ENCODE data around the gene RAB3A.

Gene RAB3A

GRCh38 chr19:18194554-18195238 lies 9.1 kb downstream of the RAB3A start:
- no peak for TF ChIP-seq CTCF (IDR thresholded peaks at IDR 0.05; ENCODE audit: low read depth, low read length)
- no peak overlapping the region for H3K4me3 ChIP-seq (ENCODE audit: low read depth, low read length)

GRCh38 chr19:18194181-18194530 lies 9.7 kb downstream of the RAB3A start:
- no peak for TF ChIP-seq CTCF (IDR thresholded peaks at IDR 0.05; ENCODE audit: low read depth, low read length)
- peak overlapping the region; percentile 79 for H3K4me3 ChIP-seq (ENCODE audit: low read depth, low read length)

- TF ChIP-seq CTCF (IDR thresholded peaks at IDR 0.05; ENCODE audit: low read depth, low read length) = no peak
Observed at GRCh38 chr19:18193388-18194180, 10.3 kb downstream of the RAB3A start.

DNA sequence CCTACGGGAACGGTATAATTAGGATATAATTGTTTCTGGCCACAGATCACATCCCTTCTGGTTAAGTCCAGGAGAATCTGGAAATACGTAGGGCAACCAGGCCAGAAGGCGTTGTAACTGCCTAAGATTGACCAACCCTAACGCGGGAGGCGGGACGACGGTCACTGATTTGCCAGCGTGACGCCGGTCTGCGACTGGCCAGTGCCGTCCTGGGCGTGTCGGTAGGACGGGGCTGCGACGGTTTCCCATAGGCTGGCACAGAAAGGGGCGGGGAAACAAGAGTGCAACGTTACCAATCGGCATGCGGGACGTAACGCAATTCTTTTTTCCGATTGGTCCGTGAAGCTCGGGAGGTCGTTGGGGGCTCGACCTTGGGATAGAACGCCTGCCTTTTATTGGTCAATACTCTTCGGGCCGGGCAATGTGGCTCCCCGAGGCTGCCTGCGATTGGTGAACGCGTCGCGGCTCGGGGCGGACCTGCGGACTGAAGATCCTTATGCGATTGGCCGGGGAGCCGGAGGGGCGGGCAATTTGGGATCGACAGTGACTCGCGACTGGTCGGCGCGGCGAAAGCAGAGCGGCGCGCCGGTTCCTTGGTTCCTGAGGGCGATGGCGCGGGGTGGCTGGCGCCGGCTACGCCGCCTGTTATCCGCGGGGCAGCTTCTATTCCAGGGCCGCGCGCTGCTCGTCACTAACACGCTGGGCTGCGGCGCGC lies 11.0 kb downstream of the RAB3A start, which contains the start of gene MPV17L2:
MPV17L2 (plus strand) TSS at position 546 of the 715 bp plus-strand sequence; CDS start at position 610, 64 bp downstream.
- no peak for TF ChIP-seq CTCF (IDR thresholded peaks at IDR 0.05; ENCODE audit: low read depth, low read length)
- peak within 1 kb of the TSS; percentile 79 for H3K4me3 ChIP-seq (ENCODE audit: low read depth, low read length)

More at GRCh38 chr19:18193388-18194180, 10.3 kb downstream of the RAB3A start:
- H3K4me3 ChIP-seq (ENCODE audit: low read depth, low read length) = peak overlapping the region; percentile 79

- peak overlapping the region; percentile 60 for H3K4me3 ChIP-seq (ENCODE audit: low read depth, low read length)
- TF ChIP-seq CTCF (IDR thresholded peaks at IDR 0.05; ENCODE audit: low read depth, low read length) = no peak
Observed at GRCh38 chr19:18191640-18192062, 12.2 kb downstream of the RAB3A start.

DNA sequence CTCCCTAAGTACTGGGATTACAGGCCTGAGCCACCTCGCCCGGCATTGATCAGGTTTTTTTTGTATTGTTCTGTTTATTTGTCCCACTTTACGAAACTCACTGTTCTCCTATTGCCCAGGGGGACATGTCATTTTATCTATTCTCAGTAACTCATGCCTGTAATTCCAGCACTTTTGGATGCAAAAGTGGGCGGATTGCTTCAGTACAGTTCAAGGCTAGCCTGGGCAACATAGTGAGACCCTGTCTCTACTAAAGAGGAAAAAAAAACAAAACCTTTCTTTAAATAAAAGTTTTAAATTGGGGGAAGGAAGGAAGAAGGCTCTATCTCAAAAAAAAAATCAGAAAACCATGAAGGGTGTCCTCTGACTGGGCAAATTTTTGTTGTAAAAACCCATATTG lies 13.6 kb downstream of the RAB3A start:
- no peak for TF ChIP-seq CTCF (IDR thresholded peaks at IDR 0.05; ENCODE audit: low read depth, low read length)
- no peak overlapping the region for H3K4me3 ChIP-seq (ENCODE audit: low read depth, low read length)

Data from WI38 (cell line).